Measurements from ENCODE around the gene BABAM2. TPM values are rescaled to one million over a fixed set of nuclear protein-coding genes. Genes with fewer than 3 reads are reported as not detected.
A peak's percentile ranks its signal among the peaks of the same experiment; 100 is the strongest.

BABAM2 gene
- total and polyA plus RNA-seq, 10 of the 15 experiments (the other 5 are each of a cell fraction or from before 2014, with no cell fraction given), result 30.7 to 59.9 (median 44.5) TPM

DNA sequence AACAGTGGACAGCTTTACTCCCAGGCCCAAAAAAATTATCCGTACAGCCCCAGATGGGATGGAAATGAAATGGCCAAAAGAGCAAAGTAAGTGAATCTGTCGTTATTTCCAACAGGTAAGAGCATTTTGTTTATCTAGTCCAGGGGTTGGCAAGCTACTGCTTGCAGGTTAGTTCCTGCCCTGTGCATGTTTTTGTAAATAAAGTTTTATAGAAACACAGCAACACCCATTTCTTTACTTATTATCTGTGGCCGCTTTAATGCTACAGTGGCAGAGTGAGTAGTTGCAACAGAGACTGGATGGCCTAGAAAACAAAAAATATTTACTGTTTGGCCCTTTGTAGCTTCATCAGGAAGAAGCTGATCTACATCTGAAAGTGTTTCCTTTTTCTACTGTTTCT, 407.9 kb downstream of the BABAM2 start:
- intact Hi-C loops (cut with micrococcal nuclease; ENCODE audit: unreplicated experiment), result no loop called here
- Histone ChIP-seq H3K79me2 (ENCODE audit: control insufficient read depth, insufficient read depth, low read length) (no peaks in the 10 kb centered on the region), H3K9me3 (replicated peaks; ENCODE audit: control insufficient read depth, insufficient read depth, low read length) (no peaks in the 10 kb centered on the region), H2AFZ (ENCODE audit: control insufficient read depth, low read depth, low read length) (no peak overlapping the region), H3K27ac (ENCODE audit: control insufficient read depth, insufficient read depth) (no peak overlapping the region), H4K20me1 (ENCODE audit: control insufficient read depth, insufficient read depth) (no peaks in the 10 kb centered on the region), H3K9ac (ENCODE audit: control insufficient read depth, insufficient read depth, low read length) (no peak overlapping the region), H3K27me3 (replicated peaks in 1 of 2; ENCODE audit: control insufficient read depth in 2 of 2, insufficient read depth in 2 of 2, low read length in 1 of 2) (no peaks in the 10 kb centered on the region), H3K36me3 (ENCODE audit: control insufficient read depth in 2 of 2, insufficient read depth in 2 of 2, low read length in 1 of 2) (0 out of 4 replicates have a peak, but pooled peaks cover 0 to 2% of the 10 kb centered on the region in 2 experiments), H3K4me3 (no peak overlapping the region), H3K4me1 (ENCODE audit: control insufficient read depth, insufficient read depth, low read length) (no peaks in the 10 kb centered on the region), H3K4me2 (ENCODE audit: control insufficient read depth, insufficient read depth) (no peak overlapping the region)
- POLR2A ChIA-PET, result no interaction called here
- in situ Hi-C loops (cut with MboI), result no loop called here
- CTCF ChIA-PET, result no interaction called here
- DNase-seq (ENCODE audit: low read depth, low spot score) (no peak), FAIRE-seq (no peak), ATAC-seq (no peak)
- SMC1A ChIA-PET (ENCODE audit: uncharacterized antibody, unreplicated experiment), result interaction anchor here (1.4 kb wide), 1 partner anchor 27 kb away, joined by 6 read pairs; no protein-coding TSS in a partner anchor
- 96% methylated on average over 3 of the region's 3 CpGs for WGBS (ENCODE audit: insufficient coverage, insufficient replicate concordance, low lambda C conversion rate, missing lambda C conversion rate)
- TF ChIP-seq, protein P1, sequence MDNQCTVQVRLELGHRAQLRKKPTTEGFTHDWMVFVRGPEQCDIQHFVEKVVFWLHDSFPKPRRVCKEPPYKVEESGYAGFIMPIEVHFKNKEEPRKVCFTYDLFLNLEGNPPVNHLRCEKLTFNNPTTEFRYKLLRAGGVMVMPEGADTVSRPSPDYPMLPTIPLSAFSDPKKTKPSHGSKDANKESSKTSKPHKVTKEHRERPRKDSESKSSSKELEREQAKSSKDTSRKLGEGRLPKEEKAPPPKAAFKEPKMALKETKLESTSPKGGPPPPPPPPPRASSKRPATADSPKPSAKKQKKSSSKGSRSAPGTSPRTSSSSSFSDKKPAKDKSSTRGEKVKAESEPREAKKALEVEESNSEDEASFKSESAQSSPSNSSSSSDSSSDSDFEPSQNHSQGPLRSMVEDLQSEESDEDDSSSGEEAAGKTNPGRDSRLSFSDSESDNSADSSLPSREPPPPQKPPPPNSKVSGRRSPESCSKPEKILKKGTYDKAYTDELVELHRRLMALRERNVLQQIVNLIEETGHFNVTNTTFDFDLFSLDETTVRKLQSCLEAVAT (IDR thresholded peaks at IDR 0.05), result no peak
- TF ChIP-seq RUNX3 (IDR thresholded peaks at IDR 0.05; ENCODE audit: low read length) (no peak), NR2F1 (conservative IDR thresholded peaks at IDR 0.05) (no peak)
- TF ChIP-seq, protein P2, sequence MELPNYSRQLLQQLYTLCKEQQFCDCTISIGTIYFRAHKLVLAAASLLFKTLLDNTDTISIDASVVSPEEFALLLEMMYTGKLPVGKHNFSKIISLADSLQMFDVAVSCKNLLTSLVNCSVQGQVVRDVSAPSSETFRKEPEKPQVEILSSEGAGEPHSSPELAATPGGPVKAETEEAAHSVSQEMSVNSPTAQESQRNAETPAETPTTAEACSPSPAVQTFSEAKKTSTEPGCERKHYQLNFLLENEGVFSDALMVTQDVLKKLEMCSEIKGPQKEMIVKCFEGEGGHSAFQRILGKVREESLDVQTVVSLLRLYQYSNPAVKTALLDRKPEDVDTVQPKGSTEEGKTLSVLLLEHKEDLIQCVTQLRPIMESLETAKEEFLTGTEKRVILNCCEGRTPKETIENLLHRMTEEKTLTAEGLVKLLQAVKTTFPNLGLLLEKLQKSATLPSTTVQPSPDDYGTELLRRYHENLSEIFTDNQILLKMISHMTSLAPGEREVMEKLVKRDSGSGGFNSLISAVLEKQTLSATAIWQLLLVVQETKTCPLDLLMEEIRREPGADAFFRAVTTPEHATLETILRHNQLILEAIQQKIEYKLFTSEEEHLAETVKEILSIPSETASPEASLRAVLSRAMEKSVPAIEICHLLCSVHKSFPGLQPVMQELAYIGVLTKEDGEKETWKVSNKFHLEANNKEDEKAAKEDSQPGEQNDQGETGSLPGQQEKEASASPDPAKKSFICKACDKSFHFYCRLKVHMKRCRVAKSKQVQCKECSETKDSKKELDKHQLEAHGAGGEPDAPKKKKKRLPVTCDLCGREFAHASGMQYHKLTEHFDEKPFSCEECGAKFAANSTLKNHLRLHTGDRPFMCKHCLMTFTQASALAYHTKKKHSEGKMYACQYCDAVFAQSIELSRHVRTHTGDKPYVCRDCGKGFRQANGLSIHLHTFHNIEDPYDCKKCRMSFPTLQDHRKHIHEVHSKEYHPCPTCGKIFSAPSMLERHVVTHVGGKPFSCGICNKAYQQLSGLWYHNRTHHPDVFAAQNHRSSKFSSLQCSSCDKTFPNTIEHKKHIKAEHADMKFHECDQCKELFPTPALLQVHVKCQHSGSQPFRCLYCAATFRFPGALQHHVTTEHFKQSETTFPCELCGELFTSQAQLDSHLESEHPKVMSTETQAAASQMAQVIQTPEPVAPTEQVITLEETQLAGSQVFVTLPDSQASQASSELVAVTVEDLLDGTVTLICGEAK (IDR thresholded peaks at IDR 0.05; ENCODE audit: borderline replicate concordance), result peak; percentile 34; the same call in 1 of the 2 replicates
- no TSS peak for BruUV-seq (replicated peaks)
- RAD21 ChIA-PET (ENCODE audit: unreplicated experiment), result no interaction called here
